ENCODE measurements around the gene SMIM38. TPM values are rescaled to one million over a fixed set of nuclear protein-coding genes. Genes with fewer than 3 reads are reported as not detected.

Gene SMIM38
- total RNA-seq, 1 donor = under 0.01 TPM

DNA sequence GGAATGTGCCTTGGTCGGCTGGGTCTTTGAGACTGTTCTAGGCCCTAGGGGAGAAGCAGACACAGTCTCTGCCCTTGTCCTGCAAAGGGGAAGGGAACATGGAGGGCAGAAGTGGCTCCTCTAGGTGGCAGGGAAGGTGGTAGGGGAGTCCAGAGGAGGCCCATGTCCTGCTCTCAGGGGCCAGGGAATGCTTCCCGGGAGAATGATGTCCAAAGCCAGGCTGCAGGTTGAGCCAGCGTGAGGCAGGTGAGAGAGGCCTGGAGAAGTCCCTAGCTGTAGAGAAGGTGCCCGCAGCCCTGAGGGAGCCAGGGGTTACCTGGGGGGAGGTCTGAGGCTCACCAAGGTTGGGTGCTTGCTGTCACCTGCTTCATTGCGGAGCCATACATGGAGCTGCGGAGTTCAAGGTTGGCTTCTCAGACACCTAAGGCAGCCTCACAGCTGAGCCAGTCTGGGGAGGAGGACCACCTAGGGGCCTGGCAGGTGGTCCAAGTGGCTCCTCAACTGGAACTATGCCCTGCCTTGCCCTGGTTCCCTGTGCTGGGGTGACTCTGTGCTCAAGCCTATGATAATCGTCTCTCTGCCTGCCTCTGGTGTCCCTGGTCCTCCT is 46.1 kb downstream of the SMIM38 start:
- Histone ChIP-seq H3K4me2 (ENCODE audit: insufficient read depth, low read length) (no peak overlapping the region), H2AFZ (ENCODE audit: low read length) (no peak overlapping the region), H3K27ac (ENCODE audit: low read depth, low read length) (no peak overlapping the region), H3K36me3 (ENCODE audit: insufficient read depth, low read length) (no peaks in the 10 kb centered on the region), H3K4me3 (ENCODE audit: insufficient read depth, low read length) (no peak overlapping the region), H3K27me3 (ENCODE audit: insufficient read depth, low read length) (peaks cover 39% of the 10 kb centered on the region), H3K79me2 (ENCODE audit: insufficient read depth, low read length) (no peaks in the 10 kb centered on the region), H3K4me1 (ENCODE audit: insufficient read depth, low read length) (no peaks in the 10 kb centered on the region), H4K20me1 (ENCODE audit: insufficient read depth, low read length) (no peaks in the 10 kb centered on the region), H3K9me3 (ENCODE audit: low read depth, low read length) (no peaks in the 10 kb centered on the region)
- peak; percentile 46 for DNase-seq (ENCODE audit: insufficient read length, low spot score, missing footprints)
- TF ChIP-seq, protein P1, sequence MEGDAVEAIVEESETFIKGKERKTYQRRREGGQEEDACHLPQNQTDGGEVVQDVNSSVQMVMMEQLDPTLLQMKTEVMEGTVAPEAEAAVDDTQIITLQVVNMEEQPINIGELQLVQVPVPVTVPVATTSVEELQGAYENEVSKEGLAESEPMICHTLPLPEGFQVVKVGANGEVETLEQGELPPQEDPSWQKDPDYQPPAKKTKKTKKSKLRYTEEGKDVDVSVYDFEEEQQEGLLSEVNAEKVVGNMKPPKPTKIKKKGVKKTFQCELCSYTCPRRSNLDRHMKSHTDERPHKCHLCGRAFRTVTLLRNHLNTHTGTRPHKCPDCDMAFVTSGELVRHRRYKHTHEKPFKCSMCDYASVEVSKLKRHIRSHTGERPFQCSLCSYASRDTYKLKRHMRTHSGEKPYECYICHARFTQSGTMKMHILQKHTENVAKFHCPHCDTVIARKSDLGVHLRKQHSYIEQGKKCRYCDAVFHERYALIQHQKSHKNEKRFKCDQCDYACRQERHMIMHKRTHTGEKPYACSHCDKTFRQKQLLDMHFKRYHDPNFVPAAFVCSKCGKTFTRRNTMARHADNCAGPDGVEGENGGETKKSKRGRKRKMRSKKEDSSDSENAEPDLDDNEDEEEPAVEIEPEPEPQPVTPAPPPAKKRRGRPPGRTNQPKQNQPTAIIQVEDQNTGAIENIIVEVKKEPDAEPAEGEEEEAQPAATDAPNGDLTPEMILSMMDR (IDR thresholded peaks at IDR 0.05; ENCODE audit: extremely low read depth, low read depth, low read length) = no peak

DNA sequence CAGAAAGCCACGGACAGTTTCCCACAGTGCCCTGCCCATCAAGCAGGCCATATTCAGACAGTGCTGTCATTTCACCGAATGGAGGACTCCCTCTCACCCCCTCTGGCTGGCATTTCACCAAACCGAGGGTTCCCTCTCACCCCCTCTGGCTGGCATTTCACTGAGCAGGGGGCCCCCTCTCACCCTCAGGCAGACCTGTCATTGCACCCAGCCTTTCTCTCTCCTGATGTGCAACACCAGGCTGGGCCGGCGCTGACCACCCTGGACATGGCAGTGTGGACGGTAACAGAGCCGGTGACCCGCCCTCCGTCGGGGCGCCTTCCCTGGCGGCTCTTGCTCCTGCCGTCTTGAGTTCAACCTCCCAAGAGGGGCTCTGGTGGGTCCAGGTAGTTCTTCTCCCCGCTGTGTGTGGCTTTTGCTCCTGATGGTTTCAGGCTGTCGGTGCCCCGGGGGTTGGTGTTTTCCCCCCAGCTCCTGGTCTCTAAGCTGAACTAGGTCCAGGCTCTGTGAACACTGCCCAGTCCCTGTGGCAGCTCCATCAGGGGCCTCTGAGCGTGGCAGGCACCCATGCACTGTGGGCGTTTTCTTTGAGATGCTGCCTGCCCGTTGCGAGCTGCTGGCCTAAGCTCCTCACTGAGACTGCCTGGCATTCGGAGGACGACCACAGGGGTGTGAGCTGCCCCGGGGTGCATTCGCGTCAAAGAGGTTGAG is 46.9 kb downstream of the SMIM38 start:
- Histone ChIP-seq H3K9me3 (ENCODE audit: low read depth, low read length) (no peaks in the 10 kb centered on the region), H3K4me3 (ENCODE audit: insufficient read depth, low read length) (no peak overlapping the region), H3K36me3 (ENCODE audit: insufficient read depth, low read length) (no peaks in the 10 kb centered on the region), H3K4me2 (ENCODE audit: insufficient read depth, low read length) (no peak overlapping the region), H4K20me1 (ENCODE audit: insufficient read depth, low read length) (no peaks in the 10 kb centered on the region), H2AFZ (ENCODE audit: low read length) (no peak overlapping the region), H3K79me2 (ENCODE audit: insufficient read depth, low read length) (no peaks in the 10 kb centered on the region), H3K27me3 (ENCODE audit: insufficient read depth, low read length) (peaks cover 37% of the 10 kb centered on the region), H3K27ac (ENCODE audit: low read depth, low read length) (no peak overlapping the region), H3K4me1 (ENCODE audit: insufficient read depth, low read length) (no peaks in the 10 kb centered on the region)
- TF ChIP-seq, protein P1 (IDR thresholded peaks at IDR 0.05; ENCODE audit: extremely low read depth, low read depth, low read length) = no peak
- peak; percentile 15 for DNase-seq (ENCODE audit: insufficient read length, low spot score, missing footprints)

DNA sequence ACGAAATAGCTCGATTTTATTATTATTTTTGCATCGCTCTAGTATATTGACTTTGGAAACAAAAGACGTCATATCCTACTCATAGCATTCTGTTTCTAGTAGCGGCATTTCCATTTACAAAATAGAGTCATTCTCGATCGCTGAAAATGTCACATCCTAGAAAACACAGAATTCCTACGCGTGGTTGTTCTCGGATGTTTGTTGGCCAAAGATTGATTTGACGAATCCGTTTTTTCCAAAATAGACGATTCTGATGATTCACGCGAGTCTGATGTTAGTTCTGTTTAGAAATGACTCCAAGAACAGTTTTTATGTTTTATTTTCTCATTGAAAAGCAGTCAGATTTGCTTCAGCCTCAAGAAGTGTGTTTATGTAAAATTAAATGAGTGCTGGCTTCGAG is 47.6 kb downstream of the SMIM38 start:
- H3K27me3 ChIP-seq (ENCODE audit: insufficient read depth, low read length) = peaks cover 30% of the 10 kb centered on the region
- H3K4me2 ChIP-seq (ENCODE audit: insufficient read depth, low read length) = no peak overlapping the region
- H3K36me3 ChIP-seq (ENCODE audit: insufficient read depth, low read length) = no peaks in the 10 kb centered on the region
- H3K4me1 ChIP-seq (ENCODE audit: insufficient read depth, low read length) = no peaks in the 10 kb centered on the region
- no peak for DNase-seq (ENCODE audit: insufficient read length, low spot score, missing footprints)
- no peak overlapping the region for H3K27ac ChIP-seq (ENCODE audit: low read depth, low read length)
- no peaks in the 10 kb centered on the region for H3K9me3 ChIP-seq (ENCODE audit: low read depth, low read length)
- TF ChIP-seq, protein P1 (IDR thresholded peaks at IDR 0.05; ENCODE audit: extremely low read depth, low read depth, low read length) = no peak
- H2AFZ ChIP-seq (ENCODE audit: low read length) = no peak overlapping the region
- H3K79me2 ChIP-seq (ENCODE audit: insufficient read depth, low read length) = no peaks in the 10 kb centered on the region
- H4K20me1 ChIP-seq (ENCODE audit: insufficient read depth, low read length) = no peaks in the 10 kb centered on the region
- H3K4me3 ChIP-seq (ENCODE audit: insufficient read depth, low read length) = no peak overlapping the region

DNA sequence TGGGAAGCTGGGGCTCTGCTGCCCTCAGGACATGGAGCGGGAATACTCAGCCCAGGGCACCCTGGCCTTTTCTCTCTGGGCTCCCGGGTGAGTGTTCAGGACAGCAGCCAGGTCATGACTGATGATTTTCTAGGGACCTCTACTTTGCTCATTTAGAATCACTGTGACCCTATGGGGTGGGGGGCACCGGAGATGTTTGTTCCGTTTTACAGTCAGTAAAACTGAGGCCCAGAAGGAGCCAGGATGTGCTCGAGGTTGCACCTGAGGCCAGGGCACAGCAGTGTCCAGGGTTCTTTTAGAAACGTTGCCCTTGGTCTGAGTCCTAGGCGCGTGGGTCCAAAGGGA is 48.1 kb downstream of the SMIM38 start:
- H3K4me1 ChIP-seq (ENCODE audit: insufficient read depth, low read length) = no peaks in the 10 kb centered on the region
- peak; percentile 54 for DNase-seq (ENCODE audit: insufficient read length, low spot score, missing footprints)
- no peak overlapping the region for H3K27ac ChIP-seq (ENCODE audit: low read depth, low read length)
- no peak overlapping the region for H2AFZ ChIP-seq (ENCODE audit: low read length)
- no peaks in the 10 kb centered on the region for H3K36me3 ChIP-seq (ENCODE audit: insufficient read depth, low read length)
- H3K9me3 ChIP-seq (ENCODE audit: low read depth, low read length) = no peaks in the 10 kb centered on the region
- H3K4me2 ChIP-seq (ENCODE audit: insufficient read depth, low read length) = no peak overlapping the region
- TF ChIP-seq, protein P1 (IDR thresholded peaks at IDR 0.05; ENCODE audit: extremely low read depth, low read depth, low read length) = no peak
- no peaks in the 10 kb centered on the region for H3K79me2 ChIP-seq (ENCODE audit: insufficient read depth, low read length)
- H3K4me3 ChIP-seq (ENCODE audit: insufficient read depth, low read length) = no peak overlapping the region
- H3K27me3 ChIP-seq (ENCODE audit: insufficient read depth, low read length) = peaks cover 26% of the 10 kb centered on the region
- no peaks in the 10 kb centered on the region for H4K20me1 ChIP-seq (ENCODE audit: insufficient read depth, low read length)
